IMR-90 (cell line): ENCODE measurements around the gene RSBN1. TPM values are rescaled to one million over a fixed set of nuclear protein-coding genes. Genes with fewer than 3 reads are reported as not detected.
A peak's percentile ranks its signal among the peaks of the same experiment; 100 is the strongest.

ENCODE experiments used
- ATAC-seq: fragments of 200-7000 bp; cut with Tn5 transposase; 2 replicates; pipeline ENCODE4 v1.9.1; 2020; ENCODE audit warnings: low read depth, mild to moderate bottlenecking, moderate library complexity
- BruUV-seq: library from RNA; stranded (reverse); fragments of 400-500 nt; replicated peaks from 2 replicates; lab custom pipeline; 2021; lab: Mats Ljungman, UMichigan
- CTCF ChIA-PET: fragments of 300-600 bp; formaldehyde crosslinking; extraction: SDS; loops from one replicate; lab custom pipeline; 2021; ENCODE audit warnings: antibody characterized with exemption; lab: Yijun Ruan, JAX
- POLR2A ChIA-PET: fragments of 300-600 bp; sonication (Branson Sonifier 250); formaldehyde crosslinking; loops from one replicate; lab custom pipeline; 2022; ENCODE audit warnings: antibody characterized with exemption; ENCODE audit not compliant: unreplicated experiment; lab: Charles Lee
- DNase-seq: peaks from one replicate; pipeline ENCODE4 v3.0.0; 2013
- H2AFZ ChIP-seq: replicated peaks from 2 replicates; pipeline ENCODE3; 2013; ENCODE audit warnings: low read length, mild to moderate bottlenecking; ENCODE audit not compliant: poor library complexity
- H2AK5ac ChIP-seq: 2 replicates; pipeline ENCODE4 v1.6.1; 2013; ENCODE audit warnings: low read depth, low read length, inconsistent platforms
- H2AK9ac ChIP-seq: replicated peaks from 2 replicates; pipeline ENCODE3; 2013; ENCODE audit warnings: mild to moderate bottlenecking, low read depth, low read length, moderate library complexity; ENCODE audit not compliant: poor library complexity
- H2BK120ac ChIP-seq: 2 replicates; pipeline ENCODE4 v1.6.1; 2013; ENCODE audit warnings: low read depth, low read length, inconsistent platforms
- H2BK15ac ChIP-seq: 3 replicates; pipeline ENCODE4 v1.6.1; 2013; ENCODE audit warnings: low read depth, low read length, inconsistent platforms
- H2BK20ac ChIP-seq: 2 replicates; pipeline ENCODE4 v1.6.1; 2013; ENCODE audit warnings: low read depth, mild to moderate bottlenecking, inconsistent platforms, low read length, moderate library complexity
- H2BK5ac ChIP-seq: 2 replicates; pipeline ENCODE4 v1.6.1; 2013; ENCODE audit warnings: mild to moderate bottlenecking, low read depth, low read length, inconsistent platforms; ENCODE audit not compliant: poor library complexity, severe bottlenecking
- H3K14ac ChIP-seq: replicated peaks from 2 replicates; pipeline ENCODE4 v1.6.1; 2013; ENCODE audit warnings: low read depth, low read length, inconsistent platforms
- H3K18ac ChIP-seq: 2 replicates; pipeline ENCODE4 v1.6.1; 2013; ENCODE audit warnings: low read depth, low read length, control low read depth
- H3K23ac ChIP-seq: 2 replicates; pipeline ENCODE4 v1.6.1; 2013; ENCODE audit warnings: low read depth, low read length, inconsistent platforms
- H3K27ac ChIP-seq: 2 replicates; pipeline ENCODE4 v1.5.1; 2013; ENCODE audit warnings: mild to moderate bottlenecking, control low read depth, low read length; ENCODE audit not compliant: insufficient read depth
- H3K27me3 ChIP-seq: 2 replicates; pipeline ENCODE4 v1.6.1; 2013; ENCODE audit warnings: low read length; ENCODE audit not compliant: control insufficient read depth, insufficient read depth
- H3K36me3 ChIP-seq: 2 replicates; pipeline ENCODE4 v1.6.1; 2013; ENCODE audit warnings: low read length, mixed read lengths; ENCODE audit not compliant: control insufficient read depth, insufficient read depth
- H3K4ac ChIP-seq: 2 replicates; pipeline ENCODE4 v1.6.1; 2013; ENCODE audit warnings: low read depth, low read length, inconsistent platforms
- H3K4me1 ChIP-seq: 2 replicates; pipeline ENCODE4 v1.6.1; 2013; ENCODE audit warnings: low read length, mixed read lengths; ENCODE audit not compliant: control insufficient read depth, insufficient read depth
- H3K4me2 ChIP-seq: 2 replicates; pipeline ENCODE4 v1.6.1; 2013; ENCODE audit warnings: low read depth, mild to moderate bottlenecking, control low read depth, low read length, moderate library complexity
- H3K4me3 ChIP-seq: 2 replicates; pipeline ENCODE4 v1.5.1; 2013; ENCODE audit warnings: low read depth, mild to moderate bottlenecking, control low read depth, low read length, moderate library complexity; ENCODE audit not compliant: insufficient read depth
- H3K56ac ChIP-seq: 2 replicates; pipeline ENCODE4 v1.6.1; 2013; ENCODE audit warnings: low read length, inconsistent platforms; ENCODE audit not compliant: insufficient read depth; ENCODE audit errors: extremely low read depth
- H3K79me1 ChIP-seq, 2 experiments: 2 replicates each; pipeline ENCODE4 v1.6.1; 2013; ENCODE audit warnings: low read length in 2 of 2, inconsistent platforms in 1 of 2, low read depth in 1 of 2
- H3K9ac ChIP-seq: 2 replicates; pipeline ENCODE4 v1.6.1; 2013; ENCODE audit warnings: low read depth, low read length, control low read depth
- H3K9me1 ChIP-seq: 2 replicates; pipeline ENCODE4 v1.6.1; 2013; ENCODE audit warnings: low read length, inconsistent platforms; ENCODE audit not compliant: insufficient read depth
- H3K9me3 ChIP-seq: 2 replicates; pipeline ENCODE4 v1.6.1; 2013; ENCODE audit warnings: low read length; ENCODE audit not compliant: control insufficient read depth, insufficient read depth
- H4K20me1 ChIP-seq: 2 replicates; pipeline ENCODE4 v1.6.1; 2013; ENCODE audit warnings: low read length, inconsistent platforms; ENCODE audit not compliant: insufficient read depth
- H4K5ac ChIP-seq: 2 replicates; pipeline ENCODE4 v1.6.1; 2013; ENCODE audit warnings: mild to moderate bottlenecking, low read depth, low read length, control low read depth
- H4K8ac ChIP-seq, 2 experiments: 2 replicates each; pipeline ENCODE4 v1.6.1; 2013; ENCODE audit warnings: low read depth in 2 of 2, low read length in 2 of 2, control low read depth in 1 of 2, inconsistent platforms in 1 of 2
- H4K91ac ChIP-seq: 2 replicates; pipeline ENCODE4 v1.6.1; 2013; ENCODE audit warnings: low read depth, low read length, inconsistent platforms; ENCODE audit not compliant: insufficient read depth
- BHLHE40 ChIP-seq: fragments of 150-350 bp; IDR thresholded peaks from 2 replicates; pipeline ENCODE4 v1.6.1; 2016; ENCODE audit warnings: mild to moderate bottlenecking, low read depth, low read length
- CEBPB ChIP-seq: IDR thresholded peaks from 2 replicates; pipeline ENCODE4 v1.6.1; 2012; ENCODE audit warnings: low read depth, low read length, improper control_type of control experiment
- ELK1 ChIP-seq: fragments of 150-350 bp; IDR thresholded peaks from 2 replicates; pipeline ENCODE4 v1.6.1; 2016; ENCODE audit warnings: low read depth, mild to moderate bottlenecking, low read length, moderate library complexity, borderline replicate concordance
- MAFK ChIP-seq: IDR thresholded peaks from 2 replicates; pipeline ENCODE4 v1.6.1; 2012; ENCODE audit warnings: low read depth, low read length, improper control_type of control experiment
- MAZ ChIP-seq: IDR thresholded peaks from 2 replicates; pipeline ENCODE4 v1.6.1; 2012; ENCODE audit warnings: low read depth, mild to moderate bottlenecking, low read length, improper control_type of control experiment, moderate library complexity, borderline replicate concordance
- RCOR1 ChIP-seq: IDR thresholded peaks from 2 replicates; pipeline ENCODE4 v1.6.1; 2012; ENCODE audit warnings: mild to moderate bottlenecking, low read length, improper control_type of control experiment; ENCODE audit not compliant: insufficient replicate concordance
- WGBS, 2 experiments: methylation state at CpG; one replicate each; pipeline versions ENCODE4 v1.1.5 to v1.1.7; 2013; ENCODE audit warnings: missing lambda C conversion rate in 2 of 2; ENCODE audit not compliant: insufficient read length in 1 of 2; ENCODE audit errors: extremely low coverage in 2 of 2; 5-methylcytosine and 5-hydroxymethylcytosine counted together
- dilution Hi-C: fragments of 300-500 bp; cut with HindIII; formaldehyde crosslinking; loops from one replicate; pipeline ENCODE4 v1.14.3; 2018; ENCODE audit warnings: low sequenced_read_pairs; ENCODE audit not compliant: unreplicated experiment
- in situ Hi-C: fragments of 300-500 bp; cut with MboI; formaldehyde crosslinking; loops from 3 replicates; pipeline ENCODE4 v1.14.3; 2019; ENCODE audit warnings: low sequenced_read_pairs, inconsistent platforms, mixed read lengths
- intact Hi-C: fragments of 100-400 bp; cut with micrococcal nuclease; formaldehyde crosslinking; loops from 2 replicates; pipeline ENCODE4 v1.10.0; 2022
- polyA plus RNA-seq, 3 experiments: library from polyadenylated mRNA; depleted of rRNA; stranded (reverse); fragments of >200 nt; gene quantifications; 2 replicates each; pipeline ENCODE4 v1.2.3, GENCODE V29; 2012; ENCODE audit warnings: low replicate concordance in 1 of 3
- total RNA-seq: library from RNA; depleted of rRNA; stranded (reverse); fragments of >200 nt; gene quantifications from 2 replicates; pipeline ENCODE4 v1.2.3, GENCODE V29; 2012

Gene RSBN1
- total and polyA plus RNA-seq, 2 of the 4 experiments (the other 2 are of a cell fraction): 5.3 to 11.7 TPM

DNA sequence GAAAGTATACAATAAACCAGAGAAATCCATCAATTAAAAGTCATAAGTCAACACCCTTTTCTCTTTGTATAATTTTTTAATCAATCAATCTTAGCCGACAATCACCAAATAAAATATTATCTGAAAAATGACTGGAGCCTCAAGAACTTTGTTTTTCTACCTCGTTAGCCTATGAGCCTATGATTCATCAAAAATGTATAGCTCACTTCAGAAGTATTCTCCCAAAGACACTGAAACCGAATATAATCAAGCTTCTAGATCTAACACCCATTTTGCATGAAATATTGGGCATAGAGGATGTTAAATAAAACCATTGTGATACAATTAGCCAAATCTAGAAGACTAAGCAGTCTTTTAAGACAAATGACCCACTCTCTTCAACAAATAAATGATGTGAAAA is 17.8 kb upstream of the RSBN1 start:
- Histone ChIP-seq H3K79me1 (no peaks in the 10 kb centered on the region), H3K4me3 (no peak overlapping the region), H2AFZ (no peak overlapping the region), H2AK5ac (no peak overlapping the region), H2BK120ac (no peak overlapping the region; the same call in 1 of the 2 replicates), H3K56ac (no peak overlapping the region), H3K9me3 (no peaks in the 10 kb centered on the region), H3K9ac (no peak overlapping the region), H3K9me1 (no peaks in the 10 kb centered on the region), H3K27me3 (no peaks in the 10 kb centered on the region), H3K4me2 (peak overlapping the region; percentile 36; the same call in 1 of the 2 replicates), H2BK5ac (no peak overlapping the region), H2BK20ac (no peak overlapping the region), H3K14ac (no peak overlapping the region), H2BK15ac (no peak overlapping the region), H3K36me3 (no peaks in the 10 kb centered on the region), H4K5ac (no peak overlapping the region), H3K18ac (no peak overlapping the region; the same call in 1 of the 2 replicates), H3K4ac (no peak overlapping the region), H3K27ac (no peak overlapping the region), H4K8ac (no peak overlapping the region), H2AK9ac (no peak overlapping the region), H3K23ac (no peak overlapping the region), H3K4me1 (no peaks in the 10 kb centered on the region), H4K91ac (no peak overlapping the region), H4K20me1 (no peaks in the 10 kb centered on the region)
- dilution Hi-C loops (no loop called here), in situ Hi-C loops (loop anchor here (10.0 kb wide), 1 partner anchor 135 kb away; no protein-coding TSS in a partner anchor), intact Hi-C loops (loop anchor here (5.0 kb wide), 2 partner anchors 387 to 452 kb away; no protein-coding TSS in a partner anchor)
- no TSS peak for BruUV-seq
- POLR2A ChIA-PET: no interaction called here
- DNase-seq (peak; percentile 61), ATAC-seq (peak; percentile 66)
- TF ChIP-seq MAZ (no peak), BHLHE40 (no peak), ELK1 (no peak), MAFK (no peak), RCOR1 (no peak), CEBPB (no peak)
- no CpG with 5 or more reads among the region's 3 CpGs for WGBS, 2 experiments
- CTCF ChIA-PET: no interaction called here
